ENCODE measurements around the gene RPS3.
A peak's percentile ranks its signal among the peaks of the same experiment; 100 is the strongest.

- TF ChIP-seq CTCF (conservative IDR thresholded peaks at IDR 0.05; ENCODE audit: low read depth in 2 of 2) (no peak), POLR2AphosphoS5 (IDR thresholded peaks at IDR 0.05; ENCODE audit: low read depth) (no peak), NANOG (IDR thresholded peaks at IDR 0.05; ENCODE audit: borderline replicate concordance) (no peak), EZH2 (IDR thresholded peaks at IDR 0.05; ENCODE audit: low read depth, unreplicated experiment) (peak; percentile 84), ZNF114 (CRISPR knock-in tag; IDR thresholded peaks at IDR 0.05) (no peak), REST (IDR thresholded peaks at IDR 0.05; ENCODE audit: unreplicated experiment) (no peak)
These were observed 31.6 kb downstream of the RPS3 start for GRCh38 chr11:75430714-75431532.
